ENCODE measurements around the gene TSHZ2. TPM values are rescaled to one million over a fixed set of nuclear protein-coding genes. Genes with fewer than 3 reads are reported as not detected.

Gene TSHZ2
- total RNA-seq, 4 donors from 2014 or later: 10.3 to 15.0 (median 12.9) TPM

- no peaks in the 10 kb centered on the region for H3K4me1 ChIP-seq
- TF ChIP-seq POLR2AphosphoS5 (IDR thresholded peaks at IDR 0.05) (no peak), POLR2A (IDR thresholded peaks at IDR 0.05; ENCODE audit: low read depth) (no peak), EP300 (IDR thresholded peaks at IDR 0.05) (no peak)
- TF ChIP-seq, protein P1, sequence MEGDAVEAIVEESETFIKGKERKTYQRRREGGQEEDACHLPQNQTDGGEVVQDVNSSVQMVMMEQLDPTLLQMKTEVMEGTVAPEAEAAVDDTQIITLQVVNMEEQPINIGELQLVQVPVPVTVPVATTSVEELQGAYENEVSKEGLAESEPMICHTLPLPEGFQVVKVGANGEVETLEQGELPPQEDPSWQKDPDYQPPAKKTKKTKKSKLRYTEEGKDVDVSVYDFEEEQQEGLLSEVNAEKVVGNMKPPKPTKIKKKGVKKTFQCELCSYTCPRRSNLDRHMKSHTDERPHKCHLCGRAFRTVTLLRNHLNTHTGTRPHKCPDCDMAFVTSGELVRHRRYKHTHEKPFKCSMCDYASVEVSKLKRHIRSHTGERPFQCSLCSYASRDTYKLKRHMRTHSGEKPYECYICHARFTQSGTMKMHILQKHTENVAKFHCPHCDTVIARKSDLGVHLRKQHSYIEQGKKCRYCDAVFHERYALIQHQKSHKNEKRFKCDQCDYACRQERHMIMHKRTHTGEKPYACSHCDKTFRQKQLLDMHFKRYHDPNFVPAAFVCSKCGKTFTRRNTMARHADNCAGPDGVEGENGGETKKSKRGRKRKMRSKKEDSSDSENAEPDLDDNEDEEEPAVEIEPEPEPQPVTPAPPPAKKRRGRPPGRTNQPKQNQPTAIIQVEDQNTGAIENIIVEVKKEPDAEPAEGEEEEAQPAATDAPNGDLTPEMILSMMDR (IDR thresholded peaks at IDR 0.05): no peak
- H3K9me3 ChIP-seq: peaks cover 0 to 32% (median 18%) of the 10 kb centered on the region in 4 donors
- no peak overlapping the region for H3K4me3 ChIP-seq
- no peak for DNase-seq (ENCODE audit: extremely low spot score)
- H3K27me3 ChIP-seq: no peaks in the 10 kb centered on the region
- no peaks in the 10 kb centered on the region for H3K36me3 ChIP-seq
- intact Hi-C loops (cut with DNase I): no loop called here
- WGBS: 88% methylated on average over 4 of the region's 4 CpGs
- H3K27ac ChIP-seq (replicated peaks in 1 of 4): no peak overlapping the region
Measured at GRCh38 chr20:53453076-53453475, 480.9 kb downstream of the TSHZ2 start.

- intact Hi-C loops (cut with DNase I): no loop called here
- DNase-seq (ENCODE audit: extremely low spot score): no peak
- 92% methylated on average over 6 of the region's 6 CpGs for WGBS
- Histone ChIP-seq H3K4me1 (no peaks in the 10 kb centered on the region), H3K27ac (replicated peaks in 1 of 4) (no peak overlapping the region), H3K4me3 (no peak overlapping the region), H3K9me3 (peaks cover 0 to 17% (median 11%) of the 10 kb centered on the region in 4 donors), H3K27me3 (no peaks in the 10 kb centered on the region), H3K36me3 (no peaks in the 10 kb centered on the region)
- TF ChIP-seq POLR2AphosphoS5 (IDR thresholded peaks at IDR 0.05): no peak
- TF ChIP-seq, protein P1 (IDR thresholded peaks at IDR 0.05): no peak
- TF ChIP-seq EP300 (IDR thresholded peaks at IDR 0.05): no peak
- TF ChIP-seq POLR2A (IDR thresholded peaks at IDR 0.05; ENCODE audit: low read depth): no peak
Measured at GRCh38 chr20:53454675-53455276, 482.6 kb downstream of the TSHZ2 start.

GRCh38 chr20:53463101-53463972, 491.2 kb downstream of the TSHZ2 start:
- H3K27ac ChIP-seq (replicated peaks in 1 of 4): no peak overlapping the region
- no peak for DNase-seq (ENCODE audit: extremely low spot score)
- intact Hi-C loops (cut with DNase I): no loop called here
- H3K36me3 ChIP-seq: no peaks in the 10 kb centered on the region
- TF ChIP-seq, protein P1 (IDR thresholded peaks at IDR 0.05): no peak
- TF ChIP-seq POLR2A (IDR thresholded peaks at IDR 0.05; ENCODE audit: low read depth) (no peak), POLR2AphosphoS5 (IDR thresholded peaks at IDR 0.05) (no peak), EP300 (IDR thresholded peaks at IDR 0.05) (no peak)
- H3K4me3 ChIP-seq: no peak overlapping the region
- no peaks in the 10 kb centered on the region for H3K4me1 ChIP-seq
- WGBS: 93% methylated on average over 6 of the region's 6 CpGs
- no peaks in the 10 kb centered on the region for H3K9me3 ChIP-seq
- H3K27me3 ChIP-seq: no peaks in the 10 kb centered on the region

GRCh38 chr20:53466279-53466678, 494.1 kb downstream of the TSHZ2 start:
- TF ChIP-seq, protein P1 (IDR thresholded peaks at IDR 0.05): no peak
- no peak for TF ChIP-seq POLR2A (IDR thresholded peaks at IDR 0.05; ENCODE audit: low read depth)
- TF ChIP-seq POLR2AphosphoS5 (IDR thresholded peaks at IDR 0.05): no peak
- TF ChIP-seq EP300 (IDR thresholded peaks at IDR 0.05): no peak
- H3K9me3 ChIP-seq: no peaks in the 10 kb centered on the region
- no peaks in the 10 kb centered on the region for H3K36me3 ChIP-seq
- H3K4me3 ChIP-seq: no peak overlapping the region
- no peak overlapping the region for H3K27ac ChIP-seq (replicated peaks in 1 of 4)
- no peaks in the 10 kb centered on the region for H3K4me1 ChIP-seq
- no peaks in the 10 kb centered on the region for H3K27me3 ChIP-seq
- no peak for DNase-seq (ENCODE audit: extremely low spot score)
- WGBS: 80% methylated on average over 4 of the region's 4 CpGs
- intact Hi-C loops (cut with DNase I): no loop called here

All from esophagus muscularis mucosa (tissue), 4 donors.